Esophagus squamous epithelium (tissue), 5 donors: ENCODE measurements around the gene SMOC2. TPM values are rescaled to one million over a fixed set of nuclear protein-coding genes. Genes with fewer than 3 reads are reported as not detected.

Experiments
- DNase-seq: peaks from one replicate; lab custom pipeline; 2025; lab: John Stamatoyannopoulos, UW
- H3K27ac ChIP-seq, 4 donors: fragments of 200-600 bp; sonication (generic); one replicate each; pipeline ENCODE4 v1.5.1; 2016 to 2019; ENCODE audit warnings: mild to moderate bottlenecking in 1 of 4
- H3K27me3 ChIP-seq, 4 donors: fragments of 200-600 bp; sonication (generic); 1 replicate in 3 of 4; 2 replicates in 1 of 4; pipeline versions ENCODE4 v1.5.1 to v1.6.0; 2017 to 2021; ENCODE audit warnings: antibody characterized with exemption in 1 of 4
- H3K36me3 ChIP-seq, 3 donors: fragments of 200-600 bp; sonication (generic); one replicate each; pipeline ENCODE4 v1.5.1; 2016 to 2019
- H3K4me1 ChIP-seq, 3 donors: fragments of 200-600 bp; sonication (generic); one replicate each; pipeline ENCODE4 v1.5.1; 2017 to 2019
- H3K4me3 ChIP-seq, 4 donors: fragments of 200-600 bp; sonication (generic); 1 replicate in 3 of 4; 2 replicates in 1 of 4; pipeline ENCODE4 v1.5.1; 2016 to 2019; ENCODE audit warnings: mild to moderate bottlenecking in 2 of 4, moderate library complexity in 1 of 4
- H3K9me3 ChIP-seq, 3 donors: fragments of 200-600 bp; sonication (generic); one replicate each; pipeline ENCODE4 v1.5.1; 2016 to 2019
- POLR2A ChIP-seq, 4 donors: fragments of 450-650 bp; IDR thresholded peaks; one replicate each; pipeline ENCODE4 v1.6.1; 2017; ENCODE audit warnings: antibody characterized with exemption in 4 of 4, mild to moderate bottlenecking in 4 of 4, moderate library complexity in 3 of 4
- WGBS, 2 donors: methylation state at CpG; one replicate each; pipeline ENCODE4 v1.1.5; 2018; 5-methylcytosine and 5-hydroxymethylcytosine counted together
- intact Hi-C: fragments of 100-400 bp; cut with DNase I; formaldehyde crosslinking; loops from one replicate; pipeline ENCODE4 v1.15.0; 2022
- total RNA-seq, 4 donors: library from RNA; depleted of rRNA; stranded (reverse); fragments of >200 nt; gene quantifications; one replicate each; pipeline ENCODE4 v1.1.0, GENCODE V29; 2016
- TF ChIP-seq, protein P1 (sequence below), 6 experiments: fragments of 450-650 bp in 4 of 6; fragments of 200-600 bp in 2 of 6; sonication (generic) in 2 of 6; IDR thresholded peaks; one replicate each; pipeline ENCODE4 v1.5.1; 2016 to 2019; ENCODE audit warnings: antibody characterized with exemption in 6 of 6, mild to moderate bottlenecking in 4 of 6, moderate library complexity in 4 of 6
- donor health status: DM: yes; HTN: yes; CAD: no.

Gene SMOC2
- total RNA-seq, 4 donors from 2014 or later: 1.9 to 35.5 (median 7.1) TPM

DNA sequence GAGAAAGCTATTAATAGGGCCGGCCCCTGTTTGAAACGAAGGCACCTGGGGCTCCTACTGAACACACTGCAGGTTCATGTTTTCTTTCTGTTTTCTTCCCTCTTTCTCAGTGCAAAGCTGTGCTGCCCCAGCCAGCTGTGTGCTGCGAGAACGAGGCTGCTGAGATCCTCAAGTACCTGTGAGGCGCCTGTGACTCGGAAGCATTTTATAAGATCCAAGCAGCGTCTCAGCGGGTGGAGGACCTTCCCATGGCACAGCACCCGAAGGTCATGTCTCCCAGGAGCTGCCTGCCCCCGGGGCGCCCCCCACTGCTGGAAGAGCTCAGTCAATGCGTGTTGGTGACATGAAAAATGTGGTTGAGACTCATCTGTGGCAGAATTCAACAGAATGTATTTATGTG, 66.3 kb downstream of the SMOC2 start:
- no peaks in the 10 kb centered on the region for H3K9me3 ChIP-seq
- no peaks in the 10 kb centered on the region for H3K4me1 ChIP-seq
- 55 to 60% methylated on average over 6 to 9 of the region's 12 CpGs for WGBS, 2 donors
- H3K4me3 ChIP-seq: no peak overlapping the region
- peaks cover 0 to 12% (median 0%) of the 10 kb centered on the region in 4 donors for H3K27me3 ChIP-seq
- DNase-seq: no peak
- no peak overlapping the region for H3K27ac ChIP-seq
- intact Hi-C loops: no loop called here
- H3K36me3 ChIP-seq: no peaks in the 10 kb centered on the region
- TF ChIP-seq, protein P1, sequence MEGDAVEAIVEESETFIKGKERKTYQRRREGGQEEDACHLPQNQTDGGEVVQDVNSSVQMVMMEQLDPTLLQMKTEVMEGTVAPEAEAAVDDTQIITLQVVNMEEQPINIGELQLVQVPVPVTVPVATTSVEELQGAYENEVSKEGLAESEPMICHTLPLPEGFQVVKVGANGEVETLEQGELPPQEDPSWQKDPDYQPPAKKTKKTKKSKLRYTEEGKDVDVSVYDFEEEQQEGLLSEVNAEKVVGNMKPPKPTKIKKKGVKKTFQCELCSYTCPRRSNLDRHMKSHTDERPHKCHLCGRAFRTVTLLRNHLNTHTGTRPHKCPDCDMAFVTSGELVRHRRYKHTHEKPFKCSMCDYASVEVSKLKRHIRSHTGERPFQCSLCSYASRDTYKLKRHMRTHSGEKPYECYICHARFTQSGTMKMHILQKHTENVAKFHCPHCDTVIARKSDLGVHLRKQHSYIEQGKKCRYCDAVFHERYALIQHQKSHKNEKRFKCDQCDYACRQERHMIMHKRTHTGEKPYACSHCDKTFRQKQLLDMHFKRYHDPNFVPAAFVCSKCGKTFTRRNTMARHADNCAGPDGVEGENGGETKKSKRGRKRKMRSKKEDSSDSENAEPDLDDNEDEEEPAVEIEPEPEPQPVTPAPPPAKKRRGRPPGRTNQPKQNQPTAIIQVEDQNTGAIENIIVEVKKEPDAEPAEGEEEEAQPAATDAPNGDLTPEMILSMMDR (IDR thresholded peaks at IDR 0.05): no peak
- no peak for TF ChIP-seq POLR2A (IDR thresholded peaks at IDR 0.05)

GRCh38 chr6:168507730-168508129, 66.7 kb downstream of the SMOC2 start:
- Histone ChIP-seq H3K9me3 (no peaks in the 10 kb centered on the region), H3K4me3 (no peak overlapping the region), H3K27ac (no peak overlapping the region), H3K36me3 (no peaks in the 10 kb centered on the region), H3K4me1 (no peaks in the 10 kb centered on the region), H3K27me3 (peaks cover 0 to 12% (median 0%) of the 10 kb centered on the region in 4 donors)
- TF ChIP-seq, protein P1 (IDR thresholded peaks at IDR 0.05): no peak
- TF ChIP-seq POLR2A (IDR thresholded peaks at IDR 0.05): no peak
- WGBS, 2 donors: 73 to 76% methylated on average over 8 of the region's 8 CpGs
- no peak for DNase-seq
- intact Hi-C loops: no loop called here

DNA sequence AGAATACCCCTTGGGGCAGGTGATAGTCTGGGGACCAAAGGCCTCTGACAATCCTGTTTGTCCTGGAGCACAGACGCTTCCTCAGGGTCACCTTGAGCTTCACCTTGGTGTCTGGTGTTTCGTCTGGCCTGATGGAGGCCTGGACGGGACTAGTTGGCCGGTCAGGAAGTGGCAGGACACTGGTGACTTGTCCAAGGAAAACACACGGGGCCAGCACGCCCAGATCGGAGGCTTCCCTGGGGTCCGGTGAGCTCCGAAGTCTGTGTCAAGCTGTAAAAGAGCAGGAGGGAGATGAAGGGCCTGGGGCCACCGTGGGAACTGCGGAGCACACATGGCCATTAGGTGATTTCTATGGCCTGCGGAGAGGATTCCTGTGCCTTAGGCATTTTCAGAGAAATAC, 67.9 kb downstream of the SMOC2 start:
- 78 to 84% methylated on average over 9 to 10 of the region's 12 CpGs for WGBS, 2 donors
- no peak overlapping the region for H3K4me3 ChIP-seq
- intact Hi-C loops: no loop called here

GRCh38 chr6:168513766-168514165, 72.8 kb downstream of the SMOC2 start:
- Histone ChIP-seq H3K27ac (peak overlapping the region in 2 of 4 donors; percentile 10 to 34), H3K27me3 (no peaks in the 10 kb centered on the region), H3K36me3 (no peaks in the 10 kb centered on the region), H3K4me1 (no peaks in the 10 kb centered on the region), H3K4me3 (no peak overlapping the region), H3K9me3 (no peaks in the 10 kb centered on the region)
- intact Hi-C loops: no loop called here
- no peak for DNase-seq
- WGBS, 2 donors: 0% methylated on average over 2 of the region's 8 CpGs
- no peak for TF ChIP-seq POLR2A (IDR thresholded peaks at IDR 0.05)
- TF ChIP-seq, protein P1 (IDR thresholded peaks at IDR 0.05): no peak

More for the DNA sequence above, 67.9 kb downstream of the SMOC2 start:
- Histone ChIP-seq H3K36me3 (no peaks in the 10 kb centered on the region), H3K9me3 (no peaks in the 10 kb centered on the region), H3K27me3 (peaks cover 0 to 12% (median 0%) of the 10 kb centered on the region in 4 donors), H3K27ac (no peak overlapping the region), H3K4me1 (no peaks in the 10 kb centered on the region)
- no peak for TF ChIP-seq POLR2A (IDR thresholded peaks at IDR 0.05)
- TF ChIP-seq, protein P1 (IDR thresholded peaks at IDR 0.05): no peak
- no peak for DNase-seq

DNA sequence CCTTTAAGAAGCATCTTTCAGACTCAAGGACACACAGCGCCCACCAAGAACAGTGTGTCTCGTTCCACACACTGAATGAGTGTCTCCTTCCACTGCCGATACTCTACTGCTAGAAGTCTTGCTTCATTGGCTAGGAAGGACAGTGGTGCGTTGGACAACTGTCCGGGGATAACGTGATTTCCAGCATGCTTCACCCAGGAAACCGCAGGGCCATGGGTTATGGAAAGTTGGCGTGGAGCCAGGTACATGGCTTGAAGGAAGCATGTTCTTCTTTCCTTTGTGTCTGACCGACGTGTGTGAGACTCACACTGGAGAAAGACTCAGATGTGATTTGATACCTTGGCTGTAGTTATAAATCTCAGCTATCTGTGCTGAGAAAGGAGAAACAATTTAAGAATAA, 73.2 kb downstream of the SMOC2 start:
- TF ChIP-seq POLR2A (IDR thresholded peaks at IDR 0.05): no peak
- TF ChIP-seq, protein P1 (IDR thresholded peaks at IDR 0.05): no peak
- Histone ChIP-seq H3K27me3 (no peaks in the 10 kb centered on the region), H3K9me3 (no peaks in the 10 kb centered on the region), H3K36me3 (no peaks in the 10 kb centered on the region), H3K4me1 (no peaks in the 10 kb centered on the region), H3K27ac (peak overlapping the region in 2 of 4 donors; percentile 29 to 34), H3K4me3 (no peak overlapping the region)
- intact Hi-C loops: no loop called here
- no peak for DNase-seq
- WGBS, 2 donors: 21 to 43% methylated on average over 7 to 10 of the region's 10 CpGs
